Lower leg skin (tissue), 3 donors: ENCODE data around the gene ANKRD6.

ENCODE experiments used
- CTCF ChIP-seq, 3 donors: fragments of 450-650 bp; IDR thresholded peaks; one replicate each; pipeline ENCODE4 v1.5.1; 2016; ENCODE audit warnings: antibody characterized with exemption in 3 of 3, mild to moderate bottlenecking in 3 of 3, moderate library complexity in 2 of 3
- POLR2A ChIP-seq, 2 donors: fragments of 450-650 bp; IDR thresholded peaks; one replicate each; pipeline ENCODE4 v1.6.1; 2016 to 2017; ENCODE audit warnings: antibody characterized with exemption in 2 of 2, mild to moderate bottlenecking in 1 of 2, moderate library complexity in 1 of 2

DNA sequence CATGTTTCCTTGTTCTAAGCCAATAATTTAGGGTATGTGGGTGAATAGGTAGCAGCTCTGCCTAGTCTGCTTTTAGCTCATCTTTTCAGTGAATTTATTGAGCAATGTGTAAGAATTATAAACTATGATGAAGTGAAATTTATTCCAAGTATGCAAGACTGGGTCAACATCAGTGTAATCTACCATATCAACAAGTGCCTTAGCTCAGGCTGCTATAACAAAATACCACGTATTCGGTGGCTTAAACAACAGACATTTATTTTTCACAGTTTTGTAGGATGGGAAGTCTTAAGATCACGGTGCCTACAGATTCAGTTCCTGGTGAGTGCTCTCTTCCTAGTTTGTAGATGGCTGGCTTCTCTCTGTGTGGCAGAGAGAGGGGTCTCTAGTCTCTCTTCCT lies 151.6 kb downstream of the ANKRD6 start:
- no peak for TF ChIP-seq CTCF (IDR thresholded peaks at IDR 0.05)
- no peak for TF ChIP-seq POLR2A (IDR thresholded peaks at IDR 0.05)
